ENCODE data around the gene HID1.
A peak's percentile ranks its signal among the peaks of the same experiment; 100 is the strongest.
"Not testable (repeated sequence)": the region's sequence is repeated elsewhere in the genome, so short reads cannot be mapped to it uniquely, and the experiment has no call there.

Gene HID1

DNA sequence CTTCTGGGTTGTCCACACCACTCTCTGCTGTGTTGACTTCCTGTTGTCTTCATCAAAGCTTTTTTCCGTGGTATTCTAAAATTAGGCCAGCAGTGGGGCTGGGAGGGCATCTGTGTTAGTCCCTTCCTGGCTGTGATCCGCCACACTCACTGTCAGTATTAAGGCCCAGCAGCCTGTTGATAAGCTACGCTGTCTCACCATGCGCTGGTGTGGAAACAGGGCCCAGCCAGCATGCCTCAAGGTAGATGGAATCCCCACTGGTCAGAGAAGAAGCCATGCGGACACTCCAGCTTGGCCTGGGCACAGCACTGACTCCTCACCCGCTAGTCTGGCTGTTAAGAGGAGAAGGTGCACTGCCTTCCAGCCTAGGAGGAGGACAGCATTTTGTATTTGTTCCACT, 26.2 kb upstream of the HID1 start:
- DNase-seq, result no peak

DNA sequence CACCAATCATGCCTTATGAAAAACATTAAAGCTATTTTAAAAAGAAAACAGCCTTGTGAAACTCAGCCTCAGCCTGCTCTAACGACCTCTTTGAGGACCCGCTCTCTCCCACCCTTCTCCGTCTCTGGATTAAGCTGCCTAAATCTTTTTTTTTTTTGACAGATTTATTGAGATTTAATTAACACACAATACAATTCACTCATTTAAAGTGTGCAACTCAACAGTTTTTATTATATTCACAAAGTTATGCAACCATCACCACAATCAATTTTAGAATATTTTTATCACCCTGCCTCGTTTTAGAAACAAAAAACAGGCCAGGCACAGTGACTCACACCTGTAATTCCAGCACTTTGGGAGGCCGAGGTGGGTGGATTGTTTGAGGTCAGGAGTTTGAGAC, 23.3 kb upstream of the HID1 start:
- DNase-seq, result no peak

GRCh38 chr17:74994440-74994839, 21.9 kb upstream of the HID1 start:
- DNase-seq, result no peak

- DNase-seq, result no peak
Measured at GRCh38 chr17:74992223-74992622, 19.7 kb upstream of the HID1 start.

GRCh38 chr17:74990581-74991105, 18.1 kb upstream of the HID1 start:
- DNase-seq, result no peak

- no peak for DNase-seq
Measured at GRCh38 chr17:74987909-74988711, 15.6 kb upstream of the HID1 start.

GRCh38 chr17:74987418-74987908, 14.9 kb upstream of the HID1 start, which contains the start of gene CDR2L:
Gene CDR2L (plus strand): TSS chr17:74987632. CDS start chr17:74988044, 412 bp downstream.
- peak; percentile 91 for DNase-seq

GRCh38 chr17:74986206-74986576, 13.6 kb upstream of the HID1 start:
- DNase-seq, result no peak

DNA sequence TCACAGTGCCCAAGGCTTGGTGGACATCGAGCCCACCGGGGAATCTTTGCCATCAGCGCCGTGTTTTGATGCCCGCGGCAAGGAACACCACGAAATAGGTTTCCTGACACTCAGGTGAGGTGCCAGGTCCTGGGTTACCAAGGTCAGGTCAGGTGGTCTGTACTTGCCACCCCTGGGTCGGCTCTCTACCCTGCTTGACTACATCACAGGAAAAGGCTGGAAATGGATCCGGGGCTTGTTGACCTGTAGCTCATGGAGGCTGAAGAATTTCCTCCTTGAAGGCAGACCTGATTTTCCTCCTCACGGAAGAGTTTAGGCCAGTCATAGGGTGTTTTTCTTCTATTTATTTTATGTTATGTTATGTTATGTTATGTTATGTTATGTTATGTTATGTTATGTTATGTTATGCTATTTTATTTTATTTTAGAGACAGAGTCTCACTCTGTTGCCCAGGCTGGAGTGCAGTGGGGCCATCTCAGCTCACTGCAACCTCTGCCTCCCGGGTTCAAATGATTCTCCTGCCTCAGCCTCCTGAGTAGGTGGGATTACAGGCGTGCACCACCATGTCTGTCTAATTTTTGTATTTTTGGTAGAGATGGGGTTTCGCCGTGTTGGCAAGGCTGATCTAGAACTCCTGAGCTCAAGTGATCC, 10.2 kb upstream of the HID1 start:
- DNase-seq, result not testable (repeated sequence)

DNA sequence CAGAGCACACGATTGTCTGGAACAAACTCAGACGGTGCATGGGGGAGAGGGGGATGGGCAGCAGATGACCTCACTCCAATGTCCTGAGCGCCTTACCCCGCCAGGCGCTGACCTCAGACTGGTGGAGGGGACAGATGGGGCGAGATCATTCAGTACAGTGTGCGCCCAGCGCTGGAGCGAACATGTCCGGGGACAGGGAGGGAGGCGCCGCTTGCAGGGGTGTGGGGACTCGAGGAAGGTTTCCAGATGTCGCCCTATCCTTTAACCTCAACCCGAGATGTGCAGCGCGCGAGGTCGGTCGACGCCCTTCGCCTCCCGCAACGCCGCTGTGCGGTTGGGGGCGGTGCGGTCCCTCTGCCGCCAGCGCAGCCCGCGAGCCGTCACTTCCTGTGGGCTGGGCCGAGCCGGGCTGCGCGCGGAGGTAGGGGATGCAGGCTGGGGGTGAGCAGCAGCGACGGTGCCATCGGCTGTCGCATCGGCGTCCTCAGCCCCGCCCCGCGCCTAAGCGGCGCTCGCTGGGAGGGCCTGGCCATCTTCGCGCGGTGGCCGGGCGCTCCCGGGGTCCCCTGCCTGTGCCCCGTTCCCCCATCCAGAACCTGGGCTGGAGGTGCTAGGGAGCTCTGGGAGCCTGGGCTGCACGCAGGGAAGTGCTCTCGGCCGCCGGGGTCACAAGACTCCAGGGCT, 9.6 kb upstream of the HID1 start:
- peak; percentile 35 for DNase-seq

DNA sequence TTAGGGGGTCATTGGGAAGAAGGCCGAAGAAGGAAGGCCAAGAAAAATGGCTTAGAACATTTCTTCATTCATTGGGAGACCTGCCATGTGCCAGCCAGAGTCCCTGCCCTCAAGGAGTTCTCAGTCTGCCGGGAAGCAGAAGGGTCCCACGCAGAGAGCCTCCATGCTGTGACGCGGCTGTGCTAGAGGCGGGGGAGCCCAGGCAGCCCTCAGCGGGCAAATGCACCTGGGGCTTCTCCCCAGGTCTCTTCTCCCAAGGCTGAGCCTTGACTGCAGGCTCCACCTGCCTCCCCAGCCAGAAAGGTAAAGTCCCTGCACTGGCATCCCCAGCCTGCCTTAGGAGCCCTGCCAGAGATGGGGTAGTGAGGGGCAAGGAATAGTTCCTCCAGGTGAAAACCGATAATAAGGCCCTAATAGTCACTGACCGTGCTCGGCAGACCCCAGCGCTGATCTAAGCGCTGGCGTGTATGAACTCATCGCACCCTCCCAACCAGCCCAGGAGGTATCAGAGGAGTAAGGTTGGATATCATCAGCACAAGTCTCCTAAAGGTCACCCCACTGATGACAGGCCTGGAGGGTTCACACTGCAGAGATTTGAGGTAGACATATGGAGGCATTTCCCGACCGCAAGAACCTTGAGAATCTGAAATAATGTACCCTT, 8.9 kb upstream of the HID1 start:
- DNase-seq, result no peak

GRCh38 chr17:74979408-74980146, 7.0 kb upstream of the HID1 start:
- no peak for DNase-seq

- no peak for DNase-seq
Measured at GRCh38 chr17:74978240-74978639, 5.7 kb upstream of the HID1 start.

- no peak for DNase-seq
Measured at GRCh38 chr17:74977802-74978201, 5.2 kb upstream of the HID1 start.

- DNase-seq, result no peak
Measured at GRCh38 chr17:74975943-74976342, 3.4 kb upstream of the HID1 start.

DNA sequence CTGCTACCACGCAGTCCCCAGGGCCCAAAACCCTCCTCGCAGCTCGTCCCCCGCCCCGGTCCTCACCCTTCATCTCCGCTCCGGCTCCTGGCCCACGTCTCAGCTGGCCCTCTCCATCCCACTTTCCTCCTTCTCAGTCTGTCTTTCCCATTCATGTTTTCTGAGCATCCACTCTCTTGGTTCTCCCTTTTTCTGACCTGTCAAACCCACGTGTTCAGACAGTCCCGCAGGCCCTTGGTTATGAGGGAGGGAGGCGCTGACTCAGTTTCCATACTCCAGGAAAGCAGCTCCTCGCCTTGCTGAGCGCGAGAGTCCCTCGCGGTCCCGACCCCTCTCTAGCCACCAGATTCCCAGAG, 392 bp upstream of the HID1 start:
- no peak for DNase-seq

DNA sequence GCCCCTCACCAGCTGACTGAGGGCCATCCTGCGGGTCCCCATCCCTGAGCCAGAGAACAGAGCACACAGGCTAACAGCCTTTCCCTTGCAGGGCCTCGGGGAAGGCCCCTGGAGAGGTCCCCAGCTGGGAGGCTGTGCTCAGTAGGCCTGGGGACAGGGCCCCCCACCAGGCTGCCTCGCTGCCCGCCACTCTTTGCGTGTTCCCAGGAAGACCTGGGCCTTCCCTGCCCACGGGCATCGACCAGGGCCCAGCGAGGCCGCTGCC, 785 bp downstream of the HID1 start:
- no peak for DNase-seq

DNA sequence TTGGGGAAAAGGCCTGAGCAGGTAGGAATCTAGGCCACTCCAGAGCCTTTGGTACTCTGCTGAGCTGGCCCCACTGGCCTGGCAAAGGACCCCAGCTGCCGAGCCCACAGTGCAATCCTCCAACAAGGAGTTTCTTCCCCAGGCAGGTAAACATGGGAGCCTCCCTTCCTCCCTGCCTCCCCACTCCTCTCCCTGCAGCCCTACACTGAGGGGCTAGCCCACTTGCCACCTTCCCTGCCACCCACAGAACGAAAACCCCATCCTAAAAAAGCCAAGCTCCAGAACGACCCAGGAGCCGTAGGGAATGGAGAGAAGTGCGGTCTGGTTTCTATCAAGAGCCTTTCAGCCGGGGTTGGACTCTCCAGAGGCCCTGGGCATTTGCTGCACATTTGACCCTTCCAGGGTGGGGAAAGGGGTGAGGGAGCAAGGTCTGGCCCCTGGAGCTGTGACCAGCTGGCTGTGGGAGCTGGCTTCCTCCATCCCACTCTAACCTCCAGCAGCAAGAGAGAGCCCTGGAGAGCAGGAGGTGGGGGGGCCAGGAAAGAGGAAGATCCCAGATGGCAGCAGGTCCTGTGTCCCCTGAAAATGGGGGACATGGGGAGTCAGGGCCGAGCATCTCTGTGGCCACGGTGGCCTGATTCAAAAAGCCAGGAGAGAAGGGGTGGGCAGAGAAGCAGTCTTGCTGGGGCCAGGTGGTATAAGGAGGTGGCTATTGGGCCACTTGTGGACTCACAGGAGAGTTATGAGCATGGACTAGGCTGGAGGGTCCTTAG, 1.3 kb downstream of the HID1 start:
- no peak for DNase-seq

- DNase-seq, result no peak
Measured at GRCh38 chr17:74970395-74970794, 2.2 kb downstream of the HID1 start.

DNA sequence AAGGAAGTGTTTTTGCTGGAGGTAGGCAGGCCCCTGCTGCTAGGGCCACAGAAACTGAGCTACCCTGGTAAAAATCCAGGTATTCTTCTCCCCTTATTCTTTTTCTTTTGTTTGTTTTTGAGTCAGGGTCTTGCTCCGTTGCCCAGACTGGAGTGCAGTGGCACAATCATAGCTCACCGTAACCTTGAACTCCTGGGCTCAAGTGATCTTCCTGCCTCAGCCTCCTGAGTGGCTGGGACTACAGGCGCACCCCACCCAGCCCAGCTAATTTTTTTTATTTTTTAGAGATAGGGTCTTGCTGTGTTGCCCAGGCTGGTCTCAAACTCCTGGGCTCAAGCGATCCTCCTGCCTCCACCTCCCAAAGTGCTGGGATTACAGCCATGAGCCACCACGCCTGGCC, 3.1 kb downstream of the HID1 start:
- not testable (repeated sequence) for DNase-seq

DNA sequence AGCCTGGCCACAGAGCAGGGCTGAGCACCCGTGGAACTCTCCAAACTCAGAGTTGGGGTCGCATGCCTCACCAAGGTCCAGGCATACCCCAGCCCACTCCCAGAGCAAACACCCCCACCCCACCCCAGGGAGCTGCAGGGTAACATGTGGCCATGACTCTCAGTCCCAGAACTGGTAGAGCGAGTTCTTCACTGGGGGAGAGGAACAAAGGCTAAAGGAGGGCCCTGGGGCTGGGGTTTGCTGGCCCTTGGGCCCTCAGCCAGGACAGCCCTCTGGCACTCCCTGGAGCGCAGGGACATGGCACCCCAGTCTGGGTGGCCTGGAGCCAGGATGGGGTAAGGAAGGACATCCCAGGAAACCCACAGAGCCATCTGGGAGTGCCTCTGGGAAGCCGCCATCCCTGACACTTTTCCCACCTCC, 4.2 kb downstream of the HID1 start:
- no peak for DNase-seq

Measured in NCI-H1092 (cell line).